DND-41 (cell line): Measurements from ENCODE around the gene MARVELD2.
"Not testable (repeated sequence)": the region's sequence is repeated elsewhere in the genome, so short reads cannot be mapped to it uniquely, and the experiment has no call there.

ENCODE experiments used
- ATAC-seq: fragments of 200-7000 bp; cut with Tn5 transposase; 3 replicates; pipeline ENCODE4 v1.9.1; 2021; ENCODE audit warnings: low read depth; ENCODE audit not compliant: insufficient read depth
- DNase-seq: peaks from one replicate; pipeline ENCODE4 v3.0.0-alpha.2; 2020
- H2AFZ ChIP-seq: 2 replicates; pipeline ENCODE4 v1.6.0; 2012; ENCODE audit warnings: low read depth, low read length
- H3K27ac ChIP-seq: 2 replicates; pipeline ENCODE4 v1.5.1; 2012; ENCODE audit warnings: low read length, inconsistent platforms
- H3K27me3 ChIP-seq: fragments of 200-600 bp; sonication (generic); 2 replicates; pipeline ENCODE4 v1.6.0; 2012; ENCODE audit warnings: low read length, mild to moderate bottlenecking, inconsistent platforms; ENCODE audit not compliant: insufficient read depth, poor library complexity
- H3K36me3 ChIP-seq: 2 replicates; pipeline ENCODE4 v1.5.1; 2012; ENCODE audit warnings: low read length, inconsistent platforms; ENCODE audit not compliant: insufficient read depth
- H3K4me1 ChIP-seq: 2 replicates; pipeline ENCODE4 v1.5.1; 2012; ENCODE audit warnings: mild to moderate bottlenecking, low read length; ENCODE audit not compliant: insufficient read depth
- H3K4me2 ChIP-seq: 2 replicates; pipeline ENCODE4 v1.6.0; 2012; ENCODE audit warnings: mild to moderate bottlenecking, moderate library complexity, low read length, inconsistent platforms; ENCODE audit not compliant: insufficient read depth
- H3K4me3 ChIP-seq, 2 experiments: fragments of 200-600 bp in 1 of 2; shearing (Covaris generic) in 1 of 2; 2 replicates each; pipeline ENCODE4 v1.5.1; 2012 to 2016; ENCODE audit warnings: inconsistent platforms in 2 of 2, low read length in 2 of 2, mild to moderate bottlenecking in 2 of 2, low read depth in 1 of 2, moderate library complexity in 1 of 2
- H3K79me2 ChIP-seq: 2 replicates; pipeline ENCODE4 v1.6.0; 2012; ENCODE audit warnings: low read length, inconsistent platforms; ENCODE audit not compliant: insufficient read depth
- H3K9ac ChIP-seq: 2 replicates; pipeline ENCODE4 v1.6.0; 2012; ENCODE audit warnings: low read depth, mild to moderate bottlenecking, inconsistent platforms, low read length, moderate library complexity
- H3K9me3 ChIP-seq: 2 replicates; pipeline ENCODE4 v1.5.1; 2012; ENCODE audit warnings: low read length, moderate library complexity, mild to moderate bottlenecking, inconsistent platforms; ENCODE audit not compliant: insufficient read depth, severe bottlenecking
- H4K20me1 ChIP-seq: 2 replicates; pipeline ENCODE4 v1.6.0; 2012; ENCODE audit warnings: low read length; ENCODE audit not compliant: insufficient read depth
- EZH2 ChIP-seq: IDR thresholded peaks from 3 replicates; pipeline ENCODE4 v1.6.1; 2012; ENCODE audit warnings: borderline replicate concordance, low read depth, mild to moderate bottlenecking, moderate library complexity, low read length, inconsistent platforms; ENCODE audit not compliant: severe bottlenecking
- TF ChIP-seq, protein P1 (sequence below): IDR thresholded peaks from 2 replicates; pipeline ENCODE4 v1.5.1; 2012; ENCODE audit warnings: borderline replicate concordance, low read length, moderate library complexity, mild to moderate bottlenecking; ENCODE audit not compliant: poor library complexity, severe bottlenecking; ENCODE audit errors: extremely low read depth

The MARVELD2 gene

DNA sequence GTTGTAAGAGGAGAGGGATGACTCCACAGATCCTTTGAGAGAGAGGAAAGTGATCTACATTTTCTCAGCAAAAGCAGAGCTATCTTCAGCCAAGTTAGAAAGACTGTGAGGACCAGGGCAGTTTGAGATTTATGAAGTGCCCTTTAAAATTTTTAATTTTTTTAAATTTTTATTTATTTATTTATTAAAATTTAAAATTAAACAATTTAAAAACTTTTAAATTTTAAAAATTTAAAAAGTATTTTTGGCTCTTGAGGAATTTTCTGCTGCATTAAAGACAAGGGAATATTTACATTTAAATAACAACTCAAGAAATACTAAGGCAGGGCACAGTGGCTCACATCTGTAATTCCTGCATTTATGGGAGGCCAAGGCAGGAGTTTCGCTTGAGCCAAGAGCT lies 47.3 kb downstream of the MARVELD2 start:
- Histone ChIP-seq H3K9me3 (no peaks in the 10 kb centered on the region), H2AFZ (no peak overlapping the region), H3K4me1 (no peaks in the 10 kb centered on the region), H3K4me2 (no peak overlapping the region), H4K20me1 (no peaks in the 10 kb centered on the region), H3K9ac (no peak overlapping the region), H3K79me2 (no peaks in the 10 kb centered on the region), H3K27ac (no peak overlapping the region), H3K4me3 (no peak overlapping the region), H3K27me3 (no peaks in the 10 kb centered on the region), H3K36me3 (no peaks in the 10 kb centered on the region)
- ATAC-seq (no peak), DNase-seq (no peak)
- TF ChIP-seq EZH2 = no peak
- TF ChIP-seq, protein P1, sequence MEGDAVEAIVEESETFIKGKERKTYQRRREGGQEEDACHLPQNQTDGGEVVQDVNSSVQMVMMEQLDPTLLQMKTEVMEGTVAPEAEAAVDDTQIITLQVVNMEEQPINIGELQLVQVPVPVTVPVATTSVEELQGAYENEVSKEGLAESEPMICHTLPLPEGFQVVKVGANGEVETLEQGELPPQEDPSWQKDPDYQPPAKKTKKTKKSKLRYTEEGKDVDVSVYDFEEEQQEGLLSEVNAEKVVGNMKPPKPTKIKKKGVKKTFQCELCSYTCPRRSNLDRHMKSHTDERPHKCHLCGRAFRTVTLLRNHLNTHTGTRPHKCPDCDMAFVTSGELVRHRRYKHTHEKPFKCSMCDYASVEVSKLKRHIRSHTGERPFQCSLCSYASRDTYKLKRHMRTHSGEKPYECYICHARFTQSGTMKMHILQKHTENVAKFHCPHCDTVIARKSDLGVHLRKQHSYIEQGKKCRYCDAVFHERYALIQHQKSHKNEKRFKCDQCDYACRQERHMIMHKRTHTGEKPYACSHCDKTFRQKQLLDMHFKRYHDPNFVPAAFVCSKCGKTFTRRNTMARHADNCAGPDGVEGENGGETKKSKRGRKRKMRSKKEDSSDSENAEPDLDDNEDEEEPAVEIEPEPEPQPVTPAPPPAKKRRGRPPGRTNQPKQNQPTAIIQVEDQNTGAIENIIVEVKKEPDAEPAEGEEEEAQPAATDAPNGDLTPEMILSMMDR = no peak

DNA sequence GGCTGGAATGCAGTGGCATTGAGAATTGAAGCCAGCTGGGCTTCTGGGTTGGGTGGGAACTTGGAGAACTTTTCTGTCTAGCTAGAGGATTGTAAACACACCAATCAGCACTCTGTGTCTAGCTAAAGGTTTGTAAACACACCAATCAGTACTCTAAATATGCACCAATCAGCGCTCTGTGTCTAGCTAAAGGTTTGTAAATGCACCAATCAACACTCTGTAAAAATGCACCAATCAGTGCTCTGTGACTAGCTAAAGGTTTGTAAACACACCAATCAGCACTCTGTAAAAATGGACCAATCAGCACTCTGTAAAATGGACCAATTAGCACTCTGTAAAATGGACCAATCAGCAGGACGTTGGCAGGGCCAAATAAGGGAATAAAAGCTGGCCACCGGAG lies 51.5 kb downstream of the MARVELD2 start:
- not testable (repeated sequence) for DNase-seq, H2AFZ ChIP-seq, H3K36me3 ChIP-seq, H3K4me3 ChIP-seq, H3K79me2 ChIP-seq, H3K4me1 ChIP-seq, H3K27ac ChIP-seq, H3K4me2 ChIP-seq, H3K9ac ChIP-seq, ATAC-seq, H4K20me1 ChIP-seq, H3K27me3 ChIP-seq, H3K9me3 ChIP-seq

DNA sequence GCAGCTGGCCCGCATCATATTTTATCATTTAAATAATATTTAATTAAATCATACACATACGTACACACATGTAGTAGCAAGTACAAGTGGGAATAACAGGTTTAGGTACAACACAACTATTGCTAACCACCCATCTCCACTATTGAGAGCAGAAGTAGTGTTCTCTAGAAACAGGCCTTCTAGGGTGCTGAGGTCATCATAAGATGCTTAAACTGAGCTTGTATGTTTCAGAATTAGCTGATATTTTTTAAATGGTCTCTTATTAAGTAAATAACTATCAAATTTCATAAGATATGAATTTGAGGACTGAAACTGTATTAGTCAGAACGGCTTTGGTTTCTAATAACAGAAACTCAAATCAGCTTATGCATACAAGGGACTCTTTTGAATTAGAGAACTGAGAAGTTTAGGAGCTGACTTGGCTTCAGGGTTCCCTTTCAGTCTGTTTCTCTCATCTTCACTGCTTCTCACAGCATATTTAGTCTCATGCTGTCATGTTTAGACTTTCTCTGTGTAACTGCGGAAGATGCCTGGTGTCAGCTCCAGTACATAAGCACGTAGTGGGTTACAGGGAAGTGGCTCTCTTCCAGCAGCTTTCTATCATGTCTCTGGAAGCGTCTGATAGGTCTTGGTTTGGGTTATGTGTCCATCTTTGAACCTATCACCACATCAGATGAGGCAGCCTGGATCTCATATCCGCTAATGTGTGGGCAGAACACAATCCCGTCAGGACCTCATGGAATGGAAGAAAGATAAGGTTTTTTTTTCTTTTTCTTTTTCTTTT lies 52.7 kb downstream of the MARVELD2 start:
- Histone ChIP-seq H3K36me3 (no peaks in the 10 kb centered on the region), H2AFZ (no peak overlapping the region), H3K4me3 (no peak overlapping the region), H3K79me2 (no peaks in the 10 kb centered on the region), H3K27ac (no peak overlapping the region), H3K9ac (no peak overlapping the region), H3K4me1 (no peaks in the 10 kb centered on the region), H3K27me3 (no peaks in the 10 kb centered on the region), H4K20me1 (no peaks in the 10 kb centered on the region), H3K4me2 (no peak overlapping the region), H3K9me3 (no peaks in the 10 kb centered on the region)
- TF ChIP-seq, protein P1 = no peak
- no peak for TF ChIP-seq EZH2
- DNase-seq (no peak), ATAC-seq (no peak)

DNA sequence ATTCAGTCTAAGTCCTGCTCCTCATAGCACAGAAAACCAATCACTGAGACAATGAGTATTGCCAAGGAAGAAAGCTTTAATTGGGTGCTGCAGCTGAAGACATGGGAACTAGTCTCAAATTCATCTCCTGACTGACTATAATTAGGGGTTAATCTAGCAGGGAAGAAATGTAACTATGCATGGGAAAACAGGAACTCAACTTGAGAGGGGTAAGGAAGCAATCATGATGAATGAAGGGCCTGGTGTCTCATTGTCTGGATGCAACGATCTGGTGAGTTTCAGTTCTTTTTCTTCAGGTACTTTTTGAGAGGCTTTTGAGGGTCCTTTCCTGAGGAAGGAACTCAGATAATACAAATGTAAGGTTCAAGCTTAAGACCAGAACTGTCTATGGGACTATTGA lies 53.7 kb downstream of the MARVELD2 start:
- TF ChIP-seq, protein P1 = no peak
- no peak for TF ChIP-seq EZH2

DNA sequence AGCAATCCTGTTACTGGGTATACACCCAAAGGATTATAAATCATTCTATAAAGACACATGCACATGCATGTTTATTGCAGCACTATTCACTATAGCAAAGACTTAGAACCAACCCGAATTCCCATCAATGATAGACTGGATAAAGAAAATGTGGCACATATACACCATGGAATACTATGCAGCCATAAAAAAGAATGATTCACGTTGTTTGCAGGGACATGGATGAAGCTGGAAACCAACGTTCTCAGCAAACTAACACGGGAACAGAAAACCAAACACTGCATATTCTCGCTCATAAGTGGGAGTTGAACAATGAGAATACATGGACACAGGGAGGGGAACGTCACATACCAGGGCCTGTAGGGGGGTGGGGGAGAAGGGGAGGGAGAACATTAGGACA lies 56.6 kb downstream of the MARVELD2 start:
- not testable (repeated sequence) for H2AFZ ChIP-seq, H3K4me1 ChIP-seq, H3K4me3 ChIP-seq, H3K4me2 ChIP-seq, H4K20me1 ChIP-seq, ATAC-seq, H3K27ac ChIP-seq, H3K36me3 ChIP-seq, H3K27me3 ChIP-seq, H3K9ac ChIP-seq, H3K79me2 ChIP-seq, DNase-seq, H3K9me3 ChIP-seq

More for the DNA sequence above, 53.7 kb downstream of the MARVELD2 start:
- ATAC-seq (no peak), DNase-seq (no peak)
- Histone ChIP-seq H3K9ac (no peak overlapping the region), H3K27ac (no peak overlapping the region), H3K9me3 (no peaks in the 10 kb centered on the region), H3K36me3 (no peaks in the 10 kb centered on the region), H3K4me1 (no peaks in the 10 kb centered on the region), H3K27me3 (no peaks in the 10 kb centered on the region), H3K4me3 (no peak overlapping the region), H4K20me1 (no peaks in the 10 kb centered on the region), H3K79me2 (no peaks in the 10 kb centered on the region), H3K4me2 (no peak overlapping the region), H2AFZ (no peak overlapping the region)

DNA sequence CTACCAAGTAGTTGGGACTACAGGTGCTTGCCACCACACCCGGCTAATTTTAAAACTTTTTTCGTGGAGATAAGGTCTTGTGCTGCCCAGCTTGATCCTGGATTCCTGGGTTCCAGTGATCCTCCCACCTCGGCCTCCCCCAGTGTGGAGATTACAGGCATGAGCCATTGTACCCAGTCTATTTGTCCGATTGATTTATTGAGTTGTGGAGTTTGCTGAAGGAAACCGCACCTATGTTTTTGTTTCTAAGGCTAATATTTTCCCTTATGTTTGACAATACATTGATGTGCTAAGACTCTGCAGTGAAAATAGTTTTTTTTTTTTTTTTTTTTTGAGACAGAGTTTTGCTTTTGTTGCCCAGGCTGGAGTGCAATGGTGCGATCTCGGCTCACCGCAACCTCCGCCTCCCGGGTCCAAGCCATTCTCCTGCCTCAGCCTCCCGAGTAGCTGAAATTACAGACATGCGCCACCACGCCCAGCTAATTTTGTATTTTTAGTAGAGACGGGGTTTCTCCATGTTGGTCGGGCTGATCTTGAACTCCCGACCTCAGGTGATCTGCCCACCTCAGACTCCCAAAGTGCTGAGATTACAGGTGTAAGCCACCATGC lies 57.7 kb downstream of the MARVELD2 start:
- not testable (repeated sequence) for H2AFZ ChIP-seq, H3K27me3 ChIP-seq, H3K4me1 ChIP-seq, H3K9me3 ChIP-seq, H3K79me2 ChIP-seq, H3K9ac ChIP-seq, H3K27ac ChIP-seq, ATAC-seq, DNase-seq, H4K20me1 ChIP-seq, H3K4me3 ChIP-seq, H3K36me3 ChIP-seq, H3K4me2 ChIP-seq
